GM18907 (cell line): ENCODE data around the gene BZW1.
"Not testable (repeated sequence)": the region's sequence is repeated elsewhere in the genome, so short reads cannot be mapped to it uniquely, and the experiment has no call there.

ENCODE experiments used
- ATAC-seq: cut with Tn5 transposase; IDR thresholded peaks from one replicate; pipeline ENCODE4 v1.9.1; 2021; ENCODE audit warnings: mild to moderate bottlenecking, moderate library complexity; ENCODE audit not compliant: unreplicated experiment

The BZW1 gene

GRCh38 chr2:200790185-200790584 is 21.5 kb upstream of the BZW1 start:
- no peak for ATAC-seq

GRCh38 chr2:200791905-200792304 is 19.8 kb upstream of the BZW1 start:
- no peak for ATAC-seq

- no peak for ATAC-seq
Observed at GRCh38 chr2:200794143-200794542, 17.6 kb upstream of the BZW1 start.

- ATAC-seq = no peak
Observed at GRCh38 chr2:200795028-200795440, 16.7 kb upstream of the BZW1 start.

GRCh38 chr2:200796561-200796960 is 15.1 kb upstream of the BZW1 start:
- no peak for ATAC-seq

- ATAC-seq = no peak
Observed at GRCh38 chr2:200797242-200797770, 14.4 kb upstream of the BZW1 start.

- ATAC-seq = no peak
Observed at GRCh38 chr2:200798514-200798913, 13.2 kb upstream of the BZW1 start.

- no peak for ATAC-seq
Observed at GRCh38 chr2:200800458-200800857, 11.3 kb upstream of the BZW1 start.

- not testable (repeated sequence) for ATAC-seq
Observed at GRCh38 chr2:200801431-200801830, 10.3 kb upstream of the BZW1 start.

GRCh38 chr2:200809506-200810251 is 2.0 kb upstream of the BZW1 start:
- no peak for ATAC-seq

- no peak for ATAC-seq
Observed at GRCh38 chr2:200810252-200810997, 1.3 kb upstream of the BZW1 start.

- ATAC-seq = no peak
Observed at GRCh38 chr2:200810998-200811332, 745 bp upstream of the BZW1 start.

- ATAC-seq = peak; percentile 46
Observed at GRCh38 chr2:200812122-200813022, 662 bp downstream of the BZW1 start.

GRCh38 chr2:200814276-200814815 is 2.6 kb downstream of the BZW1 start:
- no peak for ATAC-seq

- ATAC-seq = no peak
Observed at GRCh38 chr2:200814917-200815316, 3.2 kb downstream of the BZW1 start.

- not testable (repeated sequence) for ATAC-seq
Observed at GRCh38 chr2:200818732-200819131, 7.0 kb downstream of the BZW1 start.

GRCh38 chr2:200820573-200821234 is 9.0 kb downstream of the BZW1 start:
- no peak for ATAC-seq

GRCh38 chr2:200821686-200822245 is 10.1 kb downstream of the BZW1 start:
- no peak for ATAC-seq

GRCh38 chr2:200828104-200828503 is 16.4 kb downstream of the BZW1 start:
- ATAC-seq = no peak
